MCF 10A (cell line): ENCODE measurements around the gene DDX56. TPM values are rescaled to one million over a fixed set of nuclear protein-coding genes. Genes with fewer than 3 reads are reported as not detected.

Experiments used
- BruUV-seq: library from RNA; stranded (reverse); fragments of 400-500 nt; replicated peaks from 2 replicates; lab custom pipeline; 2021; lab: Mats Ljungman, UMichigan
- CTCF ChIA-PET: fragments of 300-600 bp; sonication (Branson Sonifier 250); formaldehyde crosslinking; extraction: SDS; loops from one replicate; lab custom pipeline; 2021; ENCODE audit warnings: antibody characterized with exemption, inconsistent platforms; lab: Yijun Ruan, JAX
- POLR2A ChIA-PET: fragments of 300-600, 350-650 bp; sonication (Branson Sonifier 250); formaldehyde crosslinking; extraction: SDS; loops from one replicate; lab custom pipeline; 2020; ENCODE audit warnings: antibody characterized with exemption, inconsistent platforms; lab: Yijun Ruan, JAX
- DNase-seq: peaks from one replicate; pipeline ENCODE4 v3.0.0-alpha.2; 2018; ENCODE audit not compliant: unreplicated experiment
- H3K27ac Mint-ChIP-seq: one replicate; pipeline ENCODE4 v1.8.0; 2022; ENCODE audit warnings: mild to moderate bottlenecking, low read depth, mixed read lengths; ENCODE audit not compliant: unreplicated experiment
- H3K27me3 Mint-ChIP-seq: one replicate; pipeline ENCODE4 v1.8.0; 2022; ENCODE audit warnings: mixed read lengths; ENCODE audit not compliant: insufficient read depth, unreplicated experiment
- H3K36me3 Mint-ChIP-seq: one replicate; pipeline ENCODE4 v1.8.0; 2022; ENCODE audit warnings: mild to moderate bottlenecking, moderate library complexity, mixed read lengths; ENCODE audit not compliant: insufficient read depth, unreplicated experiment
- H3K4me1 Mint-ChIP-seq: one replicate; pipeline ENCODE4 v1.8.0; 2022; ENCODE audit warnings: mixed read lengths; ENCODE audit not compliant: insufficient read depth, unreplicated experiment
- H3K4me3 Mint-ChIP-seq: one replicate; pipeline ENCODE4 v1.8.0; 2022; ENCODE audit warnings: mild to moderate bottlenecking, moderate library complexity, mixed read lengths; ENCODE audit not compliant: unreplicated experiment
- H3K9me3 Mint-ChIP-seq: one replicate; pipeline ENCODE4 v1.8.0; 2022; ENCODE audit warnings: mixed read lengths; ENCODE audit not compliant: unreplicated experiment
- intact Hi-C: fragments of 100-400 bp; cut with micrococcal nuclease; formaldehyde crosslinking; loops from 2 replicates; pipeline ENCODE4 v1.14.1; 2022
- total RNA-seq: library from RNA; stranded (reverse); gene quantifications from 2 replicates; pipeline ENCODE4 v1.2.3, GENCODE V29; 2022
- TF ChIP-seq, protein P1 (sequence below): fragments of 200-600 bp; IDR thresholded peaks from one replicate; pipeline ENCODE4 v1.8.0; 2022; ENCODE audit warnings: antibody characterized with exemption, mild to moderate bottlenecking; ENCODE audit not compliant: unreplicated experiment

Gene DDX56
- total RNA-seq, 1 experiment from 2014 or later = 104 TPM

DNA sequence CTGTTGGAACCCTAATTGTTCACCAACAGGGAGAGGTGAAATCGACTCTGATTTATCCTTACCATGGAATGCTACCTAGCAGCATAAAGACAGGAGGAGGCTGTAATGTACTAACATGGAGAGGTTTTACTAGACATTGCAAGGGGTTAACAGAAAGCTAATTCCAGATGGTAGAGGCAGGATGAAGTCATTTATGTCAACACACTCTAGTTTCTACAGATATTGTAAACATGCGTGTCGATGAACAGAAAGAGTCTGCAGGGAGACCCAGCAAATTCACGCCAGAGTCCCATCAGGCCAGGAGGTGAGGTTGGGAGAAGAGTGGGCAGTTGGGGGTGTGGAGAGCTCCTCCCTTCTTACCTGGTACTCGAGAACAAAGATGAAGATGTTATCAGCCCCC is 39.6 kb downstream of the DDX56 start:
- POLR2A ChIA-PET = interaction anchor here (0.6 to 1.0 kb wide), 2 partner anchors 10 to 308 kb away, joined by 3 read pairs; no protein-coding TSS in a partner anchor
- TF ChIP-seq, protein P1, sequence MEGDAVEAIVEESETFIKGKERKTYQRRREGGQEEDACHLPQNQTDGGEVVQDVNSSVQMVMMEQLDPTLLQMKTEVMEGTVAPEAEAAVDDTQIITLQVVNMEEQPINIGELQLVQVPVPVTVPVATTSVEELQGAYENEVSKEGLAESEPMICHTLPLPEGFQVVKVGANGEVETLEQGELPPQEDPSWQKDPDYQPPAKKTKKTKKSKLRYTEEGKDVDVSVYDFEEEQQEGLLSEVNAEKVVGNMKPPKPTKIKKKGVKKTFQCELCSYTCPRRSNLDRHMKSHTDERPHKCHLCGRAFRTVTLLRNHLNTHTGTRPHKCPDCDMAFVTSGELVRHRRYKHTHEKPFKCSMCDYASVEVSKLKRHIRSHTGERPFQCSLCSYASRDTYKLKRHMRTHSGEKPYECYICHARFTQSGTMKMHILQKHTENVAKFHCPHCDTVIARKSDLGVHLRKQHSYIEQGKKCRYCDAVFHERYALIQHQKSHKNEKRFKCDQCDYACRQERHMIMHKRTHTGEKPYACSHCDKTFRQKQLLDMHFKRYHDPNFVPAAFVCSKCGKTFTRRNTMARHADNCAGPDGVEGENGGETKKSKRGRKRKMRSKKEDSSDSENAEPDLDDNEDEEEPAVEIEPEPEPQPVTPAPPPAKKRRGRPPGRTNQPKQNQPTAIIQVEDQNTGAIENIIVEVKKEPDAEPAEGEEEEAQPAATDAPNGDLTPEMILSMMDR = no peak
- BruUV-seq = no TSS peak
- no peak overlapping the region for H3K4me3 Mint-ChIP-seq
- peaks cover 9% of the 10 kb centered on the region for H3K4me1 Mint-ChIP-seq
- H3K27me3 Mint-ChIP-seq = no peaks in the 10 kb centered on the region
- DNase-seq = no peak
- H3K9me3 Mint-ChIP-seq = no peaks in the 10 kb centered on the region
- no peak overlapping the region for H3K27ac Mint-ChIP-seq
- CTCF ChIA-PET = interaction anchor here (0.7 to 2.4 kb wide), 5 partner anchors 10 to 31 kb away, joined by 3 to 12 read pairs (median 6); no protein-coding TSS in a partner anchor
- H3K36me3 Mint-ChIP-seq = peaks cover 5% of the 10 kb centered on the region
- intact Hi-C loops = no loop called here

DNA sequence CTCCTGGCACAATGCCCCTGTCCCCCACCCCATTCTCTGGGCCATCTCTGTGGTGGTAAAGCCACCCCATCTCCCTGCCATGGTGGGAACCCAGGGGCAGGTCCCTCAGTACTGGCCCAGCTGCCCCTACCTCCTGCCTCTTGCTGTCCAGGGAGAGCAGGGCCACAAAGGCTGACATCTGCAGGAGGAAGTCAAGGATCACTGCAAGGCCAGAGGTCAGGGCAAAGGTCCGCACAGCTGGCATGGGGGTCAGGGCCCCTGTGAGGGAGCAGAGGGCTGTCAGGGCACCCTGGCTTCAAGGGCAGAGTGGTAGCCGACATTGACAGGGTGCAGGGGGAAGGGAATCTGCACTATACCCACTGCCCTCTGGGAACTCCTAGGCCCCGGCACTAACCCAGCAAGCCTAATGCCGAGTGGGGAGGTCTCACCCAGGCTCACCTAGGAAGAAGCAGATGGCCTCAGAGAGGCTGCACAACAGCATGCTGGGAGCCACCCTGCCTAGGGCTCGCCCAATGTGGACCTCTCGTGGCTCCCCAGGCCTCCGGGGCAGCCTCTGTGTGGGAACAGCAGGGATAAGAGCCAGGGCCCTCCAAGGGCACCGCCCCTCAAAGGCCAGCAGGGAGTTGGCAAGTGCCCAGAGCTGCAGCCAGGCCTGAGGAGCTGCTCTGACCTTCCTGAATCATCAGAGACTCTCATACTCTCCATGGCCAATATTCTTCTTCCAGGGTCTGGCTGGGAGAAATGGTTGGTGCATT is 40.2 kb downstream of the DDX56 start:
- peaks cover 9% of the 10 kb centered on the region for H3K4me1 Mint-ChIP-seq
- DNase-seq = peak; percentile 4
- peaks cover 5% of the 10 kb centered on the region for H3K36me3 Mint-ChIP-seq
- no peaks in the 10 kb centered on the region for H3K9me3 Mint-ChIP-seq
- intact Hi-C loops = no loop called here
- no TSS peak for BruUV-seq
- CTCF ChIA-PET = interaction anchor here (0.7 to 2.4 kb wide), 4 partner anchors 10 to 20 kb away, joined by 3 to 8 read pairs (median 6); no protein-coding TSS in a partner anchor
- H3K4me3 Mint-ChIP-seq = no peak overlapping the region
- POLR2A ChIA-PET = interaction anchor here (1.0 kb wide), 1 partner anchor 11 kb away, joined by 3 read pairs; no protein-coding TSS in a partner anchor
- TF ChIP-seq, protein P1 = no peak
- no peak overlapping the region for H3K27ac Mint-ChIP-seq
- H3K27me3 Mint-ChIP-seq = no peaks in the 10 kb centered on the region

DNA sequence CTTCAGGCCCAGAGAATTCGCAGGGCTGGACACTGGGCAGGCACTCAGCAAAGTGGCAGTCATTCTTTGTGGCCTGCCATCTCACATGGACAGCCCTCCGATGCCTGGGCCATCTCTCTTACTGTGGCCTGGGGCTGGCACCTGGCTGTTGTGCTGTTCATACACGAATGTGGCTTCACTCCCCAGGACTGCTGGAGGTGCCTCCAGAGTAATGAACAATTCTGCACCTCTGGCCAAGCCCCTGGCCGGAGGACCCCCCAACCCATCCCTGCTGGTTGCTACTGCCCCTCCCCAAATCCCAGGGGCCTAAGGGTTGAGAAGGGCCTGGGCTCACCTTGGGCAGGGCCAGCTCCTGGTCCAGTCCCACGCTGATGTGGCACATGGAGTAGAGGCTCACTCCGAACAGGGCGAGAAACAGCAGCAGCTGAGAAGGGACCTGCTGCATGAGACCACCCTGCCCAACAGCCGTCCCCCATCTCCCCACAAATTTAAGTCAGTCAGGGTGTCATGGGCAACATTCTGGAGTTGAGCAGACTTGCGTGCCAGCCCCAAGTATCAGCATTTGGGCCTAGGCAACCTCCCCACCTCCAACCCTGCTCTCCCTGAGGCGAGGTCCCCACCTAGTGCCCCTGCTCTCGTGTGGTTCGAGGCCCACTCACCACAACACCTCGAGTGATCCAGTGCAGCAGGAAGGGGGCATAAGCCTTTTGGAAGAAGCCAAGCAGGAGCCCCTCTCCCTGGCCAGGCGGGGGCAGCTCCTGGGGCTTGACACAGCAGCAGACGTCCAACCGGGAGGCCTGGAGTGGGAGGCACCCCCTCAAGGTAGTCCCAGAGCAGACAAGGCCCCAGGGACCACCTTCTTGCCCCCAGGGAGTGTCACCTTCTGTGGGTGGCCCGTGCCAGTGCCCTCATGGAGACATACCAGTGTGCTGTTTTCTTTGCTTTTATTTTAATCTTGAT is 42.0 kb downstream of the DDX56 start:
- peak overlapping the region; percentile 54 for H3K27ac Mint-ChIP-seq

More for the DNA sequence above, 42.0 kb downstream of the DDX56 start:
- no peaks in the 10 kb centered on the region for H3K9me3 Mint-ChIP-seq
- no peak for DNase-seq
- BruUV-seq = no TSS peak
- peaks cover 5% of the 10 kb centered on the region for H3K36me3 Mint-ChIP-seq
- no peaks in the 10 kb centered on the region for H3K27me3 Mint-ChIP-seq
- intact Hi-C loops = no loop called here
- ChIA-PET CTCF (no interaction called here), POLR2A (no interaction called here)
- H3K4me1 Mint-ChIP-seq = peaks cover 9% of the 10 kb centered on the region
- no peak overlapping the region for H3K4me3 Mint-ChIP-seq
- TF ChIP-seq, protein P1 = no peak
